GM23338 (cell line): ENCODE results near the gene TSACC. TPM values are rescaled to one million over a fixed set of nuclear protein-coding genes. Genes with fewer than 3 reads are reported as not detected.

ENCODE experiments used
- ATAC-seq: fragments of 200-7000 bp; cut with Tn5 transposase; 3 replicates; pipeline ENCODE4 v1.9.1; 2020
- DNase-seq: peaks from one replicate; pipeline ENCODE4 v3.0.0-alpha.2; 2015; ENCODE audit warnings: low spot score
- H2AFZ ChIP-seq: fragments of 200-600 bp; sonication (generic); 2 replicates; pipeline ENCODE4 v1.8.0; 2016; ENCODE audit warnings: antibody characterized with exemption, mild to moderate bottlenecking, moderate library complexity
- H3F3A ChIP-seq: fragments of 200-600 bp; sonication (generic); replicated peaks from 2 replicates; pipeline ENCODE4 v1.8.0; 2017; ENCODE audit warnings: antibody characterized with exemption, mixed run types, low read depth
- H3K27ac ChIP-seq: fragments of 200-600 bp; sonication (generic); 2 replicates; pipeline ENCODE4 v1.6.1; 2016; ENCODE audit warnings: low read depth
- H3K27me3 ChIP-seq: fragments of 200-600 bp; sonication (generic); 2 replicates; pipeline ENCODE4 v1.8.0; 2016; ENCODE audit warnings: mild to moderate bottlenecking, mixed run types, moderate library complexity; ENCODE audit not compliant: insufficient read depth
- H3K36me3 ChIP-seq: fragments of 200-600 bp; sonication (generic); 2 replicates; pipeline ENCODE4 v1.8.0; 2016; ENCODE audit warnings: mild to moderate bottlenecking; ENCODE audit not compliant: insufficient read depth
- H3K4me1 ChIP-seq: fragments of 200-600 bp; sonication (generic); 2 replicates; pipeline ENCODE4 v1.8.0; 2016; ENCODE audit warnings: mild to moderate bottlenecking, moderate library complexity; ENCODE audit not compliant: insufficient read depth
- H3K4me2 ChIP-seq: fragments of 200-600 bp; sonication (generic); 2 replicates; pipeline ENCODE4 v1.7.1; 2017; ENCODE audit warnings: mixed run types
- H3K4me3 ChIP-seq: fragments of 200-600 bp; sonication (generic); 2 replicates; pipeline ENCODE4 v1.6.1; 2016; ENCODE audit warnings: mixed run types
- H3K79me2 ChIP-seq: fragments of 200-600 bp; sonication (generic); replicated peaks from 2 replicates; pipeline ENCODE4 v1.8.0; 2017; ENCODE audit warnings: mild to moderate bottlenecking; ENCODE audit not compliant: insufficient read depth
- H3K9me2 ChIP-seq: fragments of 200-600 bp; sonication (generic); 2 replicates; pipeline ENCODE4 v1.8.0; 2017; ENCODE audit not compliant: insufficient read depth
- H4K20me1 ChIP-seq: fragments of 200-600 bp; sonication (generic); replicated peaks from 2 replicates; pipeline ENCODE4 v1.8.0; 2017; ENCODE audit warnings: mild to moderate bottlenecking; ENCODE audit not compliant: insufficient read depth
- H3K27ac Mint-ChIP-seq: 2 replicates; pipeline ENCODE4 v1.8.0; 2020; ENCODE audit warnings: inconsistent platforms, mild to moderate bottlenecking, moderate library complexity, mixed read lengths
- H3K27me3 Mint-ChIP-seq: 3 replicates; pipeline ENCODE4 v1.8.0; 2022; ENCODE audit warnings: low read depth, mild to moderate bottlenecking, moderate library complexity, mixed read lengths, inconsistent platforms; ENCODE audit not compliant: insufficient read depth, poor library complexity
- H3K36me3 Mint-ChIP-seq: 3 replicates; pipeline ENCODE4 v1.8.0; 2021; ENCODE audit warnings: low read depth, mild to moderate bottlenecking, inconsistent platforms, moderate library complexity, mixed read lengths
- H3K4me1 Mint-ChIP-seq: 3 replicates; pipeline ENCODE4 v1.8.0; 2020; ENCODE audit warnings: mild to moderate bottlenecking, inconsistent platforms, mixed read lengths
- H3K4me3 Mint-ChIP-seq: 3 replicates; pipeline ENCODE4 v1.8.0; 2021; ENCODE audit warnings: moderate library complexity, mild to moderate bottlenecking, inconsistent platforms, mixed read lengths
- H3K9me3 Mint-ChIP-seq: 3 replicates; pipeline ENCODE4 v1.8.0; 2020; ENCODE audit warnings: moderate library complexity, mild to moderate bottlenecking, inconsistent platforms, mixed read lengths
- CREB1 ChIP-seq: fragments of 250-450 bp; sonication (Bioruptor Pico); IDR thresholded peaks from 2 replicates; pipeline ENCODE4 v1.5.0; 2020; ENCODE audit warnings: low read depth, mild to moderate bottlenecking, moderate library complexity
- CTCF ChIP-seq, 2 experiments: fragments of 200-600 bp in 1 of 2; sonication (generic) in 1 of 2; conservative IDR thresholded peaks; 2 replicates each; pipeline versions ENCODE4 v1.5.1 to v1.6.1; 2016 to 2017; ENCODE audit warnings: antibody characterized with exemption in 2 of 2, low read depth in 2 of 2, mild to moderate bottlenecking in 2 of 2, moderate library complexity in 1 of 2
- ETS1 ChIP-seq: IDR thresholded peaks from 2 replicates; pipeline ENCODE4 v1.6.1; 2016; ENCODE audit warnings: antibody characterized with exemption
- EZH2 ChIP-seq: fragments of 200-600 bp; sonication (generic); IDR thresholded peaks from one replicate; pipeline ENCODE4 v1.8.0; 2017; ENCODE audit warnings: antibody characterized with exemption, mild to moderate bottlenecking, low read depth; ENCODE audit not compliant: unreplicated experiment
- EZH2phosphoT487 ChIP-seq: fragments of 200-600 bp; sonication (generic); IDR thresholded peaks from one replicate; pipeline ENCODE4 v1.8.1; 2018; ENCODE audit warnings: antibody characterized with exemption; ENCODE audit not compliant: unreplicated experiment
- JUNB ChIP-seq: IDR thresholded peaks from one replicate; pipeline ENCODE4 v1.6.1; 2016; ENCODE audit warnings: antibody characterized with exemption; ENCODE audit not compliant: unreplicated experiment
- NANOG ChIP-seq: IDR thresholded peaks from 2 replicates; pipeline ENCODE4 v1.6.1; 2016; ENCODE audit warnings: antibody characterized with exemption, borderline replicate concordance
- REST ChIP-seq: IDR thresholded peaks from one replicate; pipeline ENCODE4 v1.6.1; 2018; ENCODE audit warnings: antibody characterized with exemption; ENCODE audit not compliant: unreplicated experiment
- ZNF114 ChIP-seq: fragments of 250-450 bp; sonication (Bioruptor Pico); IDR thresholded peaks from 2 replicates; pipeline ENCODE4 v1.5.0; 2020; ENCODE audit warnings: mild to moderate bottlenecking, moderate library complexity
- ZNF331 ChIP-seq: fragments of 250-450 bp; sonication (Bioruptor Pico); IDR thresholded peaks from 2 replicates; pipeline ENCODE4 v1.5.0; 2020; ENCODE audit warnings: low read depth, mild to moderate bottlenecking, moderate library complexity
- ZNF462 ChIP-seq: fragments of 250-450 bp; sonication (Bioruptor Pico); IDR thresholded peaks from 2 replicates; pipeline ENCODE4 v1.5.0; 2020; ENCODE audit warnings: mild to moderate bottlenecking, moderate library complexity
- polyA plus RNA-seq: library from polyadenylated mRNA; unstranded; fragments of >200 nt; fragmentation: Nextera tagmentation; extraction: Ambion mirVana; gene quantifications from 2 replicates; pipeline ENCODE4 v1.2.1, GENCODE V29; 2016
- total RNA-seq: library from RNA; depleted of rRNA; stranded (reverse); fragments of >200 nt; shearing (Covaris generic); gene quantifications from 2 replicates; pipeline ENCODE4 v1.2.3, GENCODE V29; 2014

The TSACC gene
- total and polyA plus RNA-seq, 2 experiments from 2014 or later, result 2.5 to 9.8 TPM

GRCh38 chr1:156391366-156391677 lies 53.0 kb downstream of the TSACC start (continued):
- TF ChIP-seq REST, result no peak
- TF ChIP-seq EZH2phosphoT487, result no peak
- TF ChIP-seq ETS1, result no peak
- no peak for TF ChIP-seq CREB1
- no peak for TF ChIP-seq JUNB
- no peak for TF ChIP-seq EZH2
- TF ChIP-seq CTCF (conservative IDR thresholded peaks at IDR 0.05; ENCODE audit: low read depth in 2 of 2), result no peak

GRCh38 chr1:156391701-156392100 lies 53.4 kb downstream of the TSACC start:
- peak overlapping the region; percentile 33 for H3K4me2 ChIP-seq
- H3K27me3 Mint-ChIP-seq, result peaks cover 51% of the 10 kb centered on the region
- no peak overlapping the region for H3K4me3 ChIP-seq
- no peaks in the 10 kb centered on the region for H3K36me3 Mint-ChIP-seq
- H2AFZ ChIP-seq, result peak overlapping the region; percentile 92
- no peaks in the 10 kb centered on the region for H3K36me3 ChIP-seq
- H3K27ac Mint-ChIP-seq, result no peak overlapping the region
- peaks cover 46% of the 10 kb centered on the region for H3K4me1 ChIP-seq
- H3K79me2 ChIP-seq, result no peaks in the 10 kb centered on the region
- ATAC-seq (no peak), DNase-seq (no peak)
- H3F3A ChIP-seq, result peaks cover 27% of the 10 kb centered on the region
- H3K27ac ChIP-seq, result no peak overlapping the region
- H4K20me1 ChIP-seq, result no peaks in the 10 kb centered on the region
- H3K9me3 Mint-ChIP-seq, result no peaks in the 10 kb centered on the region; the same call in 2 of the 3 replicates
- peaks cover 54% of the 10 kb centered on the region for H3K4me1 Mint-ChIP-seq
- peaks cover 57% of the 10 kb centered on the region for H3K27me3 ChIP-seq
- no peak overlapping the region for H3K4me3 Mint-ChIP-seq
- H3K9me2 ChIP-seq, result no peaks in the 10 kb centered on the region
- no peak for TF ChIP-seq ZNF331
- TF ChIP-seq EZH2phosphoT487, result no peak
- TF ChIP-seq ETS1, result no peak
- TF ChIP-seq JUNB, result no peak
- TF ChIP-seq ZNF114 (CRISPR knock-in tag), result no peak
- TF ChIP-seq NANOG, result no peak
- TF ChIP-seq ZNF462 (CRISPR knock-in tag), result no peak
- TF ChIP-seq EZH2, result no peak
